Spleen (tissue), 7 donors: Measurements from ENCODE around the gene CISTR.

Source experiments
- CTCF ChIP-seq, 11 experiments: fragments of 200-600 bp in 7 of 11; fragments of 450-650 bp in 4 of 11; sonication (generic) in 4 of 11; IDR thresholded peaks in 8 of 11; conservative IDR thresholded peaks in 3 of 11; 1 replicate in 7 of 11; 2 replicates in 4 of 11; pipeline versions ENCODE4 v1.4.0 to v1.8.0; 2016 to 2021; ENCODE audit warnings: antibody characterized with exemption in 11 of 11, inconsistent platforms in 4 of 11, mild to moderate bottlenecking in 1 of 11
- POLR2A ChIP-seq, 3 donors: fragments of 450-650 bp; IDR thresholded peaks; one replicate each; pipeline ENCODE4 v1.5.1; 2017; ENCODE audit warnings: antibody characterized with exemption in 3 of 3, mild to moderate bottlenecking in 1 of 3
- donor health status: DM: no; HTN: no; CAD: no; lungs with moderate emphysema.
- donor health status: DM: no; HTN: no; CAD: no.
- donor health status: DM: no; HTN: no; CAD: no.

GRCh38 chr12:53729644-53730043 is 22.1 kb downstream of the CISTR start:
- TF ChIP-seq CTCF (IDR thresholded peaks at IDR 0.05 in 8 of 11, conservative IDR thresholded peaks at IDR 0.05 in 3 of 11) (no peak), POLR2A (IDR thresholded peaks at IDR 0.05) (no peak)
